Activated T-cell treated with anti-CD3 and anti-CD28 coated beads, Interleukin-2, amount 50 U/mL, for 1 hour (primary cell): ENCODE data around the gene SS18L1.

ENCODE experiments used
- DNase-seq: peaks from one replicate; pipeline ENCODE4 v3.0.0-alpha.2; 2020

The SS18L1 gene

DNA sequence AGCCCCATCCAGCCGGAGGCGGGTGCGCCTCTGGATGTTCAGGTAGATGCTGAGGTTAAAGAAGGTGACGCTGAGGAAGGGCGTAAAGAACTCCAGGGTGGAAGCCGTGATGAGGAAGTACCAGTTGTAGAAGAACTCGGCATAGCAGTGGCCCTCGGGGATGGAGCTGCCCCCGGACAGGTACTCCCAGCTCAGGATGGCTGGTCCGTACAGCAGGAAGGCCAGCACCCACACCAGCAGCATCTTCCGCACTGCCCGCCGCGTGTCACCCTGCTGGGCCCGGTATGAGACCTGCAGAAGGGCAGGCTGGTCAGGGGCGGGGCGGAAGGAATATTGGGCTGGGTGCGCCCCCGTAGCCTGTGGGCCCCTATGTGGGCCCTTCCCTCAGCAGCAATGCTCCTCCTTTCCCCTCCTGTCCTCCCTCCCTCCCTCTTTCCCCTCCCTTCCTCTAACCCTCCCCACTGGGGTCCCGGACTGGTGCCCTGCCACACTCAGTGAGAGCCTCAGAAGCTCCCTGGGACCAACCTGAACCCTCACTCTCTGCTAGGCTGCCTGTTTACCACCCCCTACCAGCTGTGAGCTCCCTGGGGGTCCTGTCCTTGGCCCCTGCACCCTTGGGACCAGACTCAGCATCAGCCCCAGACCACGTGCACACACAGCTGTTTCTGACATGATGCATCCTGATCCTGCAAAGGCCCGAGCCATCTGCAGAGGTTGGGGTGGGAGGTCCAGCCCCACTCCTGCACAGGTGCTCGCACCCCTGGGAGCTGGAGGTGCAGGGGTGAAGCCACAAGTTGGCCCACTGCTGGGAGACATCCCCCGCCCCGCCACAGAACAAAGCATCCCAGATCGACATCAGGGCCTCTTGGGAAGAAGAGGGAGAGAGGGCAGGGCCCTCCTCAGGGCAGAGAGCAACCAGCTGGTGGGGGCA, 73.3 kb downstream of the SS18L1 start:
- DNase-seq: no peak

DNA sequence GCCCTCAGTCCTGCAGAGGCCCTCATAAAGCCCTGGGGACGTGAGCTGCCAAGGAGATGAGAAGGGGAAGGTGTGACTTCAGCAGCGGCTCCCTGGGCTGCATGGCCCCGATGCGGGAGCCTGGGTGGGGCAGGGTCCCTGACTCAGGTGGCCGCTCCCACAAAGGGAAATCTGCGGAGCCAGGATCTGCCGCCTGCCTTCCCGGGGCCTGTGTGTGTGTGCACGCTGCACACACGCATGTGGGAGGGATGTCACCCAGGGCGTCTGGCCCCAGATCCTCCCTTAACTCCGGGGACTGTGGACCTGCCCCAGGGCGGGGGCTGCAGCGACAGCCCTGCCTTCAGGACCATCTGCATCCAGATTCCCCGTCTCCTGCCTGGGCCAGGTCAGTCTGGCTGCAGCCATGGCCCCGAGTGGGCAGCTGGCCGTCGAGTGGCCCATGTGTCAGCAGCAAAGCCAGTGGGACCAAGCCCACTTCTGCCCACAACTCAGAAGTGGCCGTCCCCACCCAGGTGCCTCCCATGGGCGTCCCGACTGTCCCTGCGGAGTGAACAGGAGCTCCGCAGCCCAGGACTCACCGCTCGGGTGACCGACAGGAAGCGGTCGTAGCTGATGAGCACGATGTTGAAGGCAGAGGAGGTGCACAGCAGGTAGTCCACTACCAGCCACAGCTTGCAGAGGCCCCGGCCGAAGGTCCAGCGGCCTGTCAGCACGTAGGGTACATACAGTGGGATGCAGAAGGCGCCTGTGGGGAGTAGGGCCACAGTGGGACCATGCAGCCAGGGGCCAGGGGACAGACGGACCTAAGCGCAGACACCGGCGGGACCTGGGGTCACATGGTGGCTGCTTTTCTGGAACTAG, 74.6 kb downstream of the SS18L1 start:
- DNase-seq: no peak

DNA sequence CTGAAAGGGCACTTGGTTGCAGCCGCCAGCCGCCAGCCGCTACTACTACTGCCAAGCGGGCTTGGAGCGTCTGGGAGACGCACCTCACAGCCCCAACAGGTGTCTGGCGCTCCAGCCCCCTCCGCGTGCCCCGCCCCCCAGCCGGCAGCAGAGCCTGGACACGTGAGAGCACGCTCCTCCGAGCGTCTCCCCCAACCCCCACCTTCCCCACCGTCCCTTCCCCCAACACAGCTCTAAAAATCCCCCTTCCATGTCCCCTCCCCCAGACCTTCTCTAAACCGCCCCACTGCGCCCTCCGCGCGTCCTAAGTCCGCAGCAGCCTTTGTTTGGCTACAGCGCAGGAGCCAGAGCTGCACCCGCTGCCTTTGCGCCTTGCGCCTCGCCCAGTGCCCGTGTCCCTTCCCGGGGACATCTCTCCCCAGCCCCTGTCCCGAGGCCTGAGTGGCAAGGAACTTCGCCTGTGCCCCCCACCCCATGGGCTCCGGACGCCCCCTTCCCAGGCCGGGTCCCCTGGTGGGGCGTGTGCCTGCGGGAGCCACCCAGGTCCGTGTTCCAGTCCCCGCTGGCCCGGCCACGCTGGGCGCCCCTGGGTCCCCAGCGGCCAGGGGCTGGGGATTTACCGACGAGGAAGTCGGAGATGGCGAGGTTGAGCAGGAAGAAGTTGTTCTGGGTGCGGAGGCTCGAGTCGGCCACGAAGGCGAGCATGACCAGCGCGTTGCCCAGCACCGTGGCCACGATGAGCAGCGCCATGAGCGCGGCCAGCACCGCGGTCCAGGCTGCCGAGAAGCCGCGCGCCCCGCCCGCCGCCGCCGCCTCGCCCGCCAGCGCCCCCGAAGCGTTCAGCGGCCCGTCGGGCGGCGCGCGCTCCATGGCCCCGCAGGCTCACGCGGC, 75.8 kb downstream of the SS18L1 start:
- DNase-seq: no peak

DNA sequence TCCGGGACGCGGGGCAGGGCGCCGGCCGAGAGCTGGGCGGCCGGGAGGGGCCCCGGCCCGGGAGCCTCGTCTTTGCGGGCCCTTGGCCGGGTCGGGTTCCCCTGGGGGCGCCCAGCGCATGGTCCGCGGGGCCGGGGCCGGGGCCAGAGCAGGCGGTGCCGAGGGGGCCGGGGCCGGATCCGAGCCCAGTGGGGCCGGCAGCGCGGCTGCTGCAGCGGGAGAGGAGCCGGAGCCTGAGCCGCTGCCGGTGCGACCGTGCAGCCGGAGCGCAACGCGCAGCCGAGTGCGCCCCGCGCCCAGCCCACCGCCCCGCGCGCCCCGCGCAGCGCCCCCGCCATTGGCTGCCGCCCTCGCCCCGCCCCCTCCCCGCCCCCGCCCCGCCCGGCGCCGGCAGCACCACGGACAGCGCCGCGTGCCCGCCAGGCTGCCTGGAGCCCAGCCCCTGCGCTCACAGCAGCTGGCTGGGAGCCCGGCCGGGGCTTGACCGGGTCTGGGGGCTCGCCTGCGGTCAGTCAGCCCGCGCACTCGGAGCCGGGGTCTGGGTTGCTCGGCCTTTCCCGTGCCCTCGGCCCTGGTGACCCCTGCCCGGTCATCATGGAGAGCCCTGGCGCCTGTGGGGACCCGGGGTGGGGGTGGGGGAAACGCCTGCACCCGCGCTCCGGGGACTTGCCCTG, 76.6 kb downstream of the SS18L1 start, which contains the start of gene HRH3:
Gene HRH3, minus strand, starts transcription at position 287 of the 674 bp plus-strand sequence. CDS start 308 bp downstream, outside the sequence.
- DNase-seq: peak; percentile 66

GRCh38 chr20:62220666-62221568, 77.3 kb downstream of the SS18L1 start:
- DNase-seq: no peak

- DNase-seq: no peak
Measured at GRCh38 chr20:62222266-62222850, 78.8 kb downstream of the SS18L1 start.

- DNase-seq: no peak
Measured at GRCh38 chr20:62222972-62223371, 79.4 kb downstream of the SS18L1 start.

GRCh38 chr20:62223571-62223970, 80.0 kb downstream of the SS18L1 start:
- no peak for DNase-seq

- no peak for DNase-seq
Measured at GRCh38 chr20:62224113-62224855, 80.7 kb downstream of the SS18L1 start.

GRCh38 chr20:62225026-62225425, 81.5 kb downstream of the SS18L1 start:
- no peak for DNase-seq

- DNase-seq: no peak
Measured at GRCh38 chr20:62225820-62226635, 82.5 kb downstream of the SS18L1 start.

- DNase-seq: no peak
Measured at GRCh38 chr20:62226707-62227590, 83.4 kb downstream of the SS18L1 start.

GRCh38 chr20:62227591-62227976, 84.0 kb downstream of the SS18L1 start:
- no peak for DNase-seq

DNA sequence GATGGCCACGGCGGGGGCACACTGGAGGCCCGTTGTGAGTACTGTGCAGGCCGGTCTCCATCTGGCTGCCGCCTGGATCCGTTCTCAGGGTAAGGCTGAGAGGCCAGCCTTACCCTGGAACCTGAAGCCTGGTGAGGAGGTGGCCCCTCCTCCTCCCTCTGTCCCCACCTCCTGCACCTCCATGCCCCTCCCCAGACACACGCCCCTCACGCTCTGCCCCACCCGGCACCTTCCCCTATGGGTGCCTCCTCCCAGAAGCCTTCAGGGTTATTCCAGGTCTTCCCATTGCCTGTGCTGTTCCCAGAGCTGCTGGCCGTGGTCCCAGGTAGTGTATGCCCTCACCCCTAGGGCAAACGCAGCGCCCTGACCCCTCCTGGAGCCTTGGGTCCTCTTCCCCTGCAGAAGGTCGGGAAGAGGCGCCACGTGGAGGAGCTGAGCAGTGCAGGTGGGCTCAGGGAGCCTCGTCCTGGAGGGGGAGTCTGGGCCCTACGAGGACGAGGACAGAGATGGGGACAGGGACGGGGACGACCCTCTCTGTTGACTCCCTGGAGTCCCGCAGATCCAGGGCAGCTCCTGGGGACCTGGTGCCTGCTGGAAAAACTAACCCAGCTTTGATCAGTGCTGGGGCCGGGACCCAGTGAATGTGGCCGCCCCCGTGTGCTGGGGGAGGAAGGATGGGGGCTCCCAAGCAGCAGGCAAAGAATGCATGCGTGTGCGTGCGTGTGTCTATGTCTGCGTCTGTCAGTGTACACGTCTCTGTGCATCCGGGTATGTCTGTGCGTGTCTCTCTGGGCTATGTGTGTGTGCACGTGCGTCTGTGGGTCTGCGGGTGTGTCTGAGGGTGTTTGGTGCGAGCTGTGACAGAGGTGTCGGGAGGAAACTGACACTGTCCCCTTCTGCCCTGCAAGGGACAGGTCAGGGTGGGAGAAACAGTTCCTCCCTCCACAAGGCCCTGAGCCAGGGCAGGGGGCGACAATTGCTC, 84.7 kb downstream of the SS18L1 start:
- DNase-seq: no peak

DNA sequence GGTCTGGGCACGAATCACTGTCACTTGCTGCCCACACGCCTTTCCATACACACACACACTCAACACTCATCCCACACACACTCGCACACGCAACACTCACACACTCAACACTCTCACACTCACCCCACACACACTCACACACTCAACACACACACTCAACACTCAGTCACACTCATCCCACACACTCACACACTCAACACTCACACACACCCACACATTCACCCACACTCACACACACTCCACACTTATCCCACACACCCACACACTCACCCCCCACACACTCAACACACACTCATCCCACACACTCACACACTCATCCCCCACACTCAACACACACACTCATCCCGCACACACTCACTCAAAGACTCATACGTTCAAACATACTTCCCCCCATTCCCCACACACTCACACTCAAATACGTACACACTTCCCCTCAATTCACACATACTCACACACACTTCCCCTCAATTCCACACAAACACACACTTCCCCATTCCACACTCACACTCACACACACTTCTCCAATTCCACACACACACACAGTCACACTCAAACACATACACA, 85.5 kb downstream of the SS18L1 start:
- DNase-seq: no peak

- no peak for DNase-seq
Measured at GRCh38 chr20:62229667-62230066, 86.1 kb downstream of the SS18L1 start.
